BLaER1 treated with 17β-estradiol and CSF1 and Interleukin-3, amounts not matched to agents 10 nM and 100 nM (cell line): ENCODE measurements around the gene KLK14.

Experiments used
- H3K27ac ChIP-seq, 11 experiments: shearing (Covaris generic); formaldehyde crosslinking; 2 replicates each; pipeline ENCODE4 v1.8.1; 2022
- H3K27me3 ChIP-seq, 11 experiments: shearing (Covaris generic); formaldehyde crosslinking; 2 replicates each; pipeline ENCODE4 v1.8.1; 2022
- H3K36me3 ChIP-seq, 11 experiments: shearing (Covaris generic); formaldehyde crosslinking; 2 replicates each; pipeline ENCODE4 v1.8.1; 2022
- H3K4me1 ChIP-seq, 10 experiments: shearing (Covaris generic); formaldehyde crosslinking; 2 replicates each; pipeline ENCODE4 v1.8.1; 2022
- H3K4me2 ChIP-seq, 11 experiments: shearing (Covaris generic); formaldehyde crosslinking; 2 replicates each; pipeline ENCODE4 v1.8.1; 2022
- H3K4me3 ChIP-seq, 10 experiments: shearing (Covaris generic); formaldehyde crosslinking; 2 replicates each; pipeline ENCODE4 v1.8.1; 2022
- H3K9ac ChIP-seq, 11 experiments: shearing (Covaris generic); formaldehyde crosslinking; 2 replicates each; pipeline ENCODE4 v1.8.1; 2022
- H3K9me3 ChIP-seq, 11 experiments: shearing (Covaris generic); formaldehyde crosslinking; replicated peaks in 1 of 11; 2 replicates each; pipeline ENCODE4 v1.8.1; 2022
- H4K20me1 ChIP-seq, 11 experiments: shearing (Covaris generic); formaldehyde crosslinking; 2 replicates each; pipeline ENCODE4 v1.8.1; 2022
- Cebpa-rat ChIP-seq, 11 experiments: shearing (Covaris generic); IDR thresholded peaks; 2 replicates each; pipeline ENCODE4 v1.8.1; 2022

KLK14 gene, protein sequence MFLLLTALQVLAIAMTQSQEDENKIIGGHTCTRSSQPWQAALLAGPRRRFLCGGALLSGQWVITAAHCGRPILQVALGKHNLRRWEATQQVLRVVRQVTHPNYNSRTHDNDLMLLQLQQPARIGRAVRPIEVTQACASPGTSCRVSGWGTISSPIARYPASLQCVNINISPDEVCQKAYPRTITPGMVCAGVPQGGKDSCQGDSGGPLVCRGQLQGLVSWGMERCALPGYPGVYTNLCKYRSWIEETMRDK

DNA sequence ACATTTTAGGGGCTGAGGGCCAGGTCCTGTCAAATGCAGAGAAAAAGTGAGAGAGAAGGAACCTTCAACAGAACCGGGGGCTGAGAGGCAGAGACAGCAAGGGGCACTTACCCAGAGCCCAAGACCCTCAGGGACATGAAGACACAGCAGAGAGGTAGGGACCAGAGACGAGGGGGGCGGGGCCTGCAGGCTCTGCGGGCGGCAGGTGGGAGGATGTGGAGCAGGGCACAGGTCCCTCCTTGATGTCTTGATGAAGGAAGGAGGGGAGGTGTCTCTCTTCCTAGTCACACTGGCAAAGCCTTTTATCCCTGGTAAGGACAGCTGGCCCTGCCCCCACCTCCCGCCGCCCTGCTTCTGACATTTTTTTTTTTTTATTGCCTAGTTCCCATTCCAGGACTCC, at the start of gene KLK14:
Gene KLK14, minus strand, starts transcription at position 277 of the 400 bp plus-strand sequence. Its CDS starts 273 bp downstream, at position 4.
- Histone ChIP-seq H3K27ac (no peak within 1 kb of the TSS), H3K36me3 (peaks cover 4 to 66% (median 16%) of the 10 kb centered on the region in 11 experiments; a peak in 15 of 22 replicates), H3K9ac (no peak within 1 kb of the TSS), H3K4me1 (peaks cover 0 to 12% (median 6%) of the 10 kb centered on the region in 10 experiments; a peak in 6 of 20 replicates), H3K9me3 (no peaks in the 10 kb centered on the region), H3K4me2 (no peak within 1 kb of the TSS), H4K20me1 (peaks cover 0 to 15% (median 5%) of the 10 kb centered on the region in 11 experiments; a peak in 7 of 22 replicates), H3K27me3 (no peaks in the 10 kb centered on the region), H3K4me3 (no peak within 1 kb of the TSS)
- TF ChIP-seq Cebpa-rat (IDR thresholded peaks at IDR 0.05), result no peak

DNA sequence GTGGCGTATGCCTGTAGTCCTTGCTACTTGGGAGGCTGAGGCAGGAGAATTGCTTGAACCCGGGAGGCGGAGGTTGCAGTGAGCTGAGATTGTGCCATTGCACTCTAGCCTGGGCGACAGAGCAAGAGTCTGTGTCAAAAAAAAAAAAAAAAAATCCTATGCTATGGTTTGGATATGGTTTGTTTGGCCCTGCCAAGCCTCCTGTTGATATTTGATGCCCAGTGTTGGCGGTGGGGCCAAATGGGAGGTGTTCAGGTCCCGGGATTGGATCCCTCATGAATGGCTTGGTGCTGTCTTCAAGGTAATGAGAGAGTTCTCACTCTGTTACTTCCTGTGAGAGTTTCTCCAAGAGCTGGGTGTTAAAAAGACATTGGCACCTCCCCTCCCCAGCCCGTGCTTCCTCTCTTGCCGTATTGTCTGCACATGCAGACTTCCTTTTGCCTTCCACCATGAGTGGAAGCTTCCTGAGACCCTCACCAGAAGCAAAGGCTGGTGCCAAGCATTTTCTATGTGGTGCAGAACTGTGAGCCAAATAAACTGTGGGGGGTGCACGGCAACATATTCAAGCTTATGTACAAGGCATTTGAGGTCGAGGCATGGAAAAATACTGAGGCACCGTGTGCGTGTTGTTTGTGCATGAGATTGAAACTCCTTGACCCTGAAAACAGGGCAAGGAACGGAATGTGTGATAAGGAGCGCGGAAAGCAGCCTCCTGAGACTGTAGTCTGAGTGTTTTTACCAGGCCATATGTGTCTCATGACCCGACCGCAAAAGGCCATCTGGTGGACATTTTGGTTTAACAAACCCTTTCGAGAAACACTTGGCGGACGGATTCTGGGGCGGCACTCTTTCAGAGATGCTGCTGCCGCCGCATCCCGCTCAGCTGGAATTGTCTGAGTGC, 49.3 kb upstream of the KLK14 start:
- Histone ChIP-seq H4K20me1 (no peaks in the 10 kb centered on the region), H3K4me3 (peak overlapping the region in 5 of 10 experiments; percentile 10 to 27 (median 16); a peak in 5 of 20 replicates), H3K4me1 (peaks cover 65 to 100% (median 73%) of the 10 kb centered on the region in 10 experiments), H3K9me3 (peaks cover 0 to 33% (median 27%) of the 10 kb centered on the region in 11 experiments; a peak in 18 of 22 replicates), H3K9ac (peak overlapping the region; percentile 0 to 64 (median 47); a peak in 18 of 22 replicates), H3K27ac (peak overlapping the region; percentile 28 to 98 (median 93)), H3K4me2 (peak overlapping the region; percentile 64 to 100 (median 95)), H3K27me3 (no peaks in the 10 kb centered on the region), H3K36me3 (peaks cover 0 to 56% (median 28%) of the 10 kb centered on the region in 11 experiments; a peak in 15 of 22 replicates)
- no peak for TF ChIP-seq Cebpa-rat (IDR thresholded peaks at IDR 0.05)

DNA sequence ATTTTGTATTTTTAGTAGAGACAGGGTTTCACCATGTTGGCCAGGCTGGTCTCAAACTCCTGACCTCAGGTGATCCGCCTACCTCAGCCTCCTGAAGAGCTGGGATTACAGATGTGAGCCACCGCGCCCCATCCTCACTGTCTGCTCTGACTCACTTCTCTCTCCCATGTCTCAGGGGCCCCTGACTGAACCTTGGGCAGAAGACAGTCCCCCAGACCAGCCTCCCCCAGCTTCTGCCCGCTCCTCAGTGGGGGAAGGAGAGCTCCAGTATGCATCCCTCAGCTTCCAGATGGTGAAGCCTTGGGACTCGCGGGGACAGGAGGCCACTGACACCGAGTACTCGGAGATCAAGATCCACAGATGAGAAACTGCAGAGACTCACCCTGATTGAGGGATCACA, 47.0 kb upstream of the KLK14 start:
- Histone ChIP-seq H3K27me3 (no peaks in the 10 kb centered on the region), H3K9me3 (peaks cover 0 to 17% (median 9%) of the 10 kb centered on the region in 11 experiments; a peak in 18 of 22 replicates), H3K27ac (peak overlapping the region; percentile 87 to 98 (median 93)), H3K9ac (peak overlapping the region; percentile 69 to 91 (median 82); a peak in 21 of 22 replicates), H3K36me3 (peaks cover 0 to 64% (median 16%) of the 10 kb centered on the region in 11 experiments; a peak in 15 of 22 replicates), H3K4me3 (peak overlapping the region in 6 of 10 experiments; percentile 60 to 77 (median 68); a peak in 11 of 20 replicates), H4K20me1 (no peaks in the 10 kb centered on the region), H3K4me1 (peaks cover 75 to 99% (median 79%) of the 10 kb centered on the region in 10 experiments), H3K4me2 (peak overlapping the region; percentile 86 to 100 (median 96))
- no peak for TF ChIP-seq Cebpa-rat (IDR thresholded peaks at IDR 0.05)

DNA sequence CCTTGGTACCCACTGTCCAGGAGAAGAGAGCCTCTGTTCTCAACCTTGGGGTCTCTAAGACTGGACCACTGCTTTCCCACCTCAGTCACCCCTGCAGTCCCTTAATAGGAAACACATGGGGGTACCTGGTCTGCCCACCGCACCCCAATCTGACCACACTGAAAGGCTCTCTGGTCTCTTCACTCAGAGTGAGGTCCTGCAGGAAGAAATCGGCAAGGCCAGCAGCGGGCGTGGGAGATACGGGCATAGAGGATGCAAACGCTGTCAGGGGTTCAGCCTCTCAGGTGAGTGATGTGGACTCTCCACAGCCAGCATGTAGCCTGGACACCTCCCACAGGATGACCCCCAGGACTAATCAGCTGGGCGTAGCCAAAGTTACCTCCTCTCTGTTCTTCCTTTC, 45.5 kb upstream of the KLK14 start:
- peak overlapping the region; percentile 86 to 100 (median 96) for H3K4me2 ChIP-seq
- H3K27me3 ChIP-seq, result no peaks in the 10 kb centered on the region
- H3K9me3 ChIP-seq, result peaks cover 0 to 7% (median 0%) of the 10 kb centered on the region in 11 experiments; a peak in 3 of 22 replicates
- H3K9ac ChIP-seq, result peak overlapping the region; percentile 76 to 91 (median 83)
- H3K4me3 ChIP-seq, result peak overlapping the region; percentile 25 to 77 (median 62); a peak in 19 of 20 replicates
- no peak for TF ChIP-seq Cebpa-rat (IDR thresholded peaks at IDR 0.05)
- peaks cover 90 to 99% (median 94%) of the 10 kb centered on the region in 10 experiments for H3K4me1 ChIP-seq
- H4K20me1 ChIP-seq, result no peaks in the 10 kb centered on the region
- peaks cover 0 to 55% (median 15%) of the 10 kb centered on the region in 11 experiments; a peak in 15 of 22 replicates for H3K36me3 ChIP-seq
- H3K27ac ChIP-seq, result peak overlapping the region; percentile 87 to 98 (median 93)

DNA sequence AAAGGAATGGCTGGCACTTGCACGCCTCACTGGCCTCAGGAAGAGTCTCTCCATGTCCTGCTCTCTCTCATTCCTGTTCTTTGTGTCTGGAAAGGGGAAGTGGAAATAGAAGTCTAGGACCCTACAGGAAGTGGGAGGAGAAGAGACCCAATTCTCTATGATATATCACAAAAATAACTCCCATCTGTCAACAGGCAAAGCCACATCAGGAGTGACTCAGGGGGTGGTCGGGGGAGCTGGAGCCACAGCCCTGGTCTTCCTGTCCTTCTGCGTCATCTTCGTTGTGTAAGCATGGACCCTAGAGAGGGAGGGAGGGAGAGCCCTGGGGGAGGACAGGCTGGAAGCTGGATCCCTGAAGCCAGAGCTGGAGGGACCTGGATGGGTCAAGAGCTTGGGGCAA, 45.1 kb upstream of the KLK14 start:
- peak in 5 of 11 experiments; percentile 46 to 62 (median 54); a peak in 6 of 22 replicates for TF ChIP-seq Cebpa-rat (IDR thresholded peaks at IDR 0.05)
- peaks cover 0 to 55% (median 15%) of the 10 kb centered on the region in 11 experiments; a peak in 15 of 22 replicates for H3K36me3 ChIP-seq
- peak overlapping the region; percentile 25 to 77 (median 62); a peak in 19 of 20 replicates for H3K4me3 ChIP-seq
- H3K4me2 ChIP-seq, result peak overlapping the region; percentile 86 to 100 (median 96)
- H3K9me3 ChIP-seq, result peaks cover 0 to 7% (median 0%) of the 10 kb centered on the region in 11 experiments; a peak in 1 of 22 replicates
- no peaks in the 10 kb centered on the region for H3K27me3 ChIP-seq
- peak overlapping the region; percentile 76 to 91 (median 83) for H3K9ac ChIP-seq
- H3K4me1 ChIP-seq, result peaks cover 95 to 100% (median 97%) of the 10 kb centered on the region in 10 experiments
- H4K20me1 ChIP-seq, result no peaks in the 10 kb centered on the region
- H3K27ac ChIP-seq, result peak overlapping the region; percentile 87 to 98 (median 93)

DNA sequence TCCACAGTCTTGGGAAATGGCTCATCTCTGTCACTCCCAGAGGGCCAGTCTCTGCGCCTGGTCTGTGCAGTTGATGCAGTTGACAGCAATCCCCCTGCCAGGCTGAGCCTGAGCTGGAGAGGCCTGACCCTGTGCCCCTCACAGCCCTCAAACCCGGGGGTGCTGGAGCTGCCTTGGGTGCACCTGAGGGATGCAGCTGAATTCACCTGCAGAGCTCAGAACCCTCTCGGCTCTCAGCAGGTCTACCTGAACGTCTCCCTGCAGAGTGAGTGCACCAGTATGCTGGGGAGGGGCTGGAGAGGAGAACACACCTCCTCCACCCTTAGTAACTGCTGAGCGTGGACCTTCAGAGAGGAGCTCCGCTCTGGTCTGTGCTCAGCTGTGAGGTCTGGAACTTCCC, 44.3 kb upstream of the KLK14 start:
- Histone ChIP-seq H3K36me3 (peaks cover 0 to 55% (median 15%) of the 10 kb centered on the region in 11 experiments; a peak in 15 of 22 replicates), H3K4me1 (peaks cover 95 to 100% (median 99%) of the 10 kb centered on the region in 10 experiments), H4K20me1 (no peaks in the 10 kb centered on the region), H3K9ac (peak overlapping the region; percentile 76 to 91 (median 83)), H3K4me2 (peak overlapping the region; percentile 86 to 100 (median 96)), H3K4me3 (peak overlapping the region in 9 of 10 experiments; percentile 37 to 77 (median 63); a peak in 16 of 20 replicates), H3K27ac (peak overlapping the region; percentile 87 to 98 (median 93)), H3K9me3 (peaks cover 0 to 7% (median 0%) of the 10 kb centered on the region in 11 experiments; a peak in 1 of 22 replicates), H3K27me3 (no peaks in the 10 kb centered on the region)
- TF ChIP-seq Cebpa-rat (IDR thresholded peaks at IDR 0.05), result no peak

DNA sequence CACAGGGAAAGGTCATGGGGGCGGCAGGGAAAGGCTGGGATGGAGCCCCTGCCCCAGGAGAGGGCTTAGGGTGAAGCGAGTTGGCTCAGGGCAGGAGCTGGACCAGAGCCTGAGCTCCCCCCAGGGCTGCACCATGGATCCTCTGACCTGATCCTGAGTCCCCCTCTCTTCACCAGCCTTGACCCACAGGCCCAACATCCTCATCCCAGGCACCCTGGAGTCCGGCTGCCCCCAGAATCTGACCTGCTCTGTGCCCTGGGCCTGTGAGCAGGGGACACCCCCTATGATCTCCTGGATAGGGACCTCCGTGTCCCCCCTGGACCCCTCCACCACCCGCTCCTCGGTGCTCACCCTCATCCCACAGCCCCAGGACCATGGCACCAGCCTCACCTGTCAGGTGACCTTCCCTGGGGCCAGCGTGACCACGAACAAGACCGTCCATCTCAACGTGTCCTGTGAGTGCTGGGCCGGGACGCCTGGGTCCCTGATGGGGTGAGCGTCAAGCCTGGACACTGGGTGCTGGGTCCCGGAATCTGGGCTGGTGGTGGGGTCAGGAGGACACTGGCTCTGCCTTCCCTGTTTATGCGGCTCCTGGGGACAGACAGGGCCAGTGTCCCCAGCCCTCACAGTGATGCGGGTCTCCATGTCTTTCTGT, 42.9 kb upstream of the KLK14 start:
- no peak for TF ChIP-seq Cebpa-rat (IDR thresholded peaks at IDR 0.05)
- Histone ChIP-seq H3K27me3 (no peaks in the 10 kb centered on the region), H3K4me1 (peaks cover 95 to 100% (median 98%) of the 10 kb centered on the region in 10 experiments), H3K27ac (peak overlapping the region; percentile 87 to 98 (median 93)), H3K4me3 (peak overlapping the region in 9 of 10 experiments; percentile 50 to 77 (median 63); a peak in 18 of 20 replicates), H3K36me3 (peaks cover 0 to 49% (median 9%) of the 10 kb centered on the region in 11 experiments; a peak in 15 of 22 replicates), H3K9me3 (peaks cover 0 to 5% (median 0%) of the 10 kb centered on the region in 11 experiments; a peak in 1 of 22 replicates), H3K9ac (peak overlapping the region; percentile 76 to 91 (median 83)), H3K4me2 (peak overlapping the region; percentile 86 to 100 (median 96)), H4K20me1 (no peaks in the 10 kb centered on the region)
